NCI-H1092 treated with DMSO at 0.1 percent for 48 hours (cell line): ENCODE data around the gene MPDZ.
A peak's percentile ranks its signal among the peaks of the same experiment; 100 is the strongest.
"Not testable (repeated sequence)": the region's sequence is repeated elsewhere in the genome, so short reads cannot be mapped to it uniquely, and the experiment has no call there.

Experiments
- DNase-seq: peaks from one replicate; lab custom pipeline; 2025; lab: John Stamatoyannopoulos, UW

The MPDZ gene

GRCh38 chr9:13264788-13265187 lies 14.7 kb downstream of the MPDZ start:
- no peak for DNase-seq

- DNase-seq, result no peak
These were observed 16.0 kb downstream of the MPDZ start for GRCh38 chr9:13263511-13263910.

- DNase-seq, result no peak
These were observed 26.6 kb downstream of the MPDZ start for GRCh38 chr9:13252852-13253251.

- DNase-seq, result no peak
These were observed 35.3 kb downstream of the MPDZ start for GRCh38 chr9:13244181-13244580.

- DNase-seq, result no peak
These were observed 38.2 kb downstream of the MPDZ start for GRCh38 chr9:13241283-13241682.

GRCh38 chr9:13239660-13240059 lies 39.8 kb downstream of the MPDZ start:
- no peak for DNase-seq

DNA sequence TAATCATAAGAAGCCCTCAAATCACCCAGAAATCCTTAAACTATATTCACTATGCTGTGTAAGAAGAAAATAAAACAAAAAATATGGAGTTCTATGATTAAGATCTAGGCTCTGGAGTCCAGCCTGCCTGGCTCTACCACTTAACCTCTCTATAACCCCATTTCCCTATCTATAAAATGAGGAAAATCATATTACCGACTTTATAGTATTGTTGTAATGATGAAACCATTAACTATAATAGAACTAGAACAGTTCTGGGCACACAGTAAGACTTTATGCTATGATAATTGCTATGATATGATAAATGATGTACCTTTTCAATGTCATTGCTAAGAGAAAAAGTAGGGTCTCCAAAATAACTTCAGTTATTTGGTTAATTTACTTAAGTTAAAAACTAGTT lies 40.3 kb downstream of the MPDZ start:
- DNase-seq, result no peak

GRCh38 chr9:13234932-13235331 lies 44.6 kb downstream of the MPDZ start:
- DNase-seq, result no peak

- no peak for DNase-seq
These were observed 51.1 kb downstream of the MPDZ start for GRCh38 chr9:13228431-13228830.

DNA sequence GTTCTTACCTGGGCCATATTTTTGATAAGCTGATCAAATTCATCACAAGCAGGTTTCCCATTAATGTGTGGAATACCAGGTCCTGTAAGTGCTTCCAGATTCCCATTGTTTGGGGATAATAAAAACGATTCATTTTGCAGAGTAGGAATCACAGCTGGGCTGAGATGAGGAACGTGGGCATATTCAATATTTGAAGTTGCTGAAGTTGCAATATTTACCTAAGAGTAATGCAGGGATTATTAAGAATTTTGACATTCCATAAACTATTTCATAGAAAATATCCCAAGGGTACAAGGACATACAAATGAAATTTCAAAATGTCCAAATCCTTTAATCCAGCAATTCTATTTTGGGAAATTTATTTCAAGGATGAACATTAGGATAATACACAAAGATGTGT lies 55.1 kb downstream of the MPDZ start:
- DNase-seq, result no peak

DNA sequence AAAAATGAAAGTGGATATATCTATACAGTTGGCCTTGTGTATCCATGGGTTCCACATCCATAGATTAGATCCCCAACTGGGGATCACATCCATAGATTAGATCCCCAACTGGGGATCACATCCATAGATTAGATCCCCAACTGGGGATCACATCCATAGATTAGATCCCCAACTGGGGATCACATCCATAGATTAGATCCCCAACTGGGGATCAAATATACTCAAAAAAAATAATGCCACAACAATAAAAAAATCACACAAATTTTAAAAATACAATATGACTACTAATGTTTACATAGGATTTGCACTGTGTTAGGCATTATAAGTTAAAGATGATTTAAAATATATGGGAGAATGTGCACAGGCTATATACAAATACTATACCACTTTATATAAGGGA lies 56.8 kb downstream of the MPDZ start:
- DNase-seq, result not testable (repeated sequence)

GRCh38 chr9:13221741-13222140 lies 57.8 kb downstream of the MPDZ start:
- DNase-seq, result no peak

DNA sequence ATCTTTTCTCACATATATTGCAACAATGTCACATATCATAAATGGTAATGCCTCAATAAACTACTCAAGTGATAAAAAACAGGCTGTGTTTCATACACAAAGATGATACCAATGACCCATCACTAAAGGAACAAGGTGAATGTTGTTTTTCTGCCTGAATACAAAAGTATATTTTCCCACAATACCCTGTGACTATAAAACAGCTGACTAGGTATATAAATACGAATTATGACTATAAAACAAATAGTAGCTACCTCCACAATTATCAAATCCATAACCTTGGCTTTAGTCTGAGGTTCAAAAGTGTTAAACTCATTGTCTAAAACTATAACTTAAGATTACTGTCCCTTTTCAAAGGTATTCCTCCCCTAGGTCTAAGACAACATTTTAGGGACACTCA lies 58.7 kb downstream of the MPDZ start:
- no peak for DNase-seq

DNA sequence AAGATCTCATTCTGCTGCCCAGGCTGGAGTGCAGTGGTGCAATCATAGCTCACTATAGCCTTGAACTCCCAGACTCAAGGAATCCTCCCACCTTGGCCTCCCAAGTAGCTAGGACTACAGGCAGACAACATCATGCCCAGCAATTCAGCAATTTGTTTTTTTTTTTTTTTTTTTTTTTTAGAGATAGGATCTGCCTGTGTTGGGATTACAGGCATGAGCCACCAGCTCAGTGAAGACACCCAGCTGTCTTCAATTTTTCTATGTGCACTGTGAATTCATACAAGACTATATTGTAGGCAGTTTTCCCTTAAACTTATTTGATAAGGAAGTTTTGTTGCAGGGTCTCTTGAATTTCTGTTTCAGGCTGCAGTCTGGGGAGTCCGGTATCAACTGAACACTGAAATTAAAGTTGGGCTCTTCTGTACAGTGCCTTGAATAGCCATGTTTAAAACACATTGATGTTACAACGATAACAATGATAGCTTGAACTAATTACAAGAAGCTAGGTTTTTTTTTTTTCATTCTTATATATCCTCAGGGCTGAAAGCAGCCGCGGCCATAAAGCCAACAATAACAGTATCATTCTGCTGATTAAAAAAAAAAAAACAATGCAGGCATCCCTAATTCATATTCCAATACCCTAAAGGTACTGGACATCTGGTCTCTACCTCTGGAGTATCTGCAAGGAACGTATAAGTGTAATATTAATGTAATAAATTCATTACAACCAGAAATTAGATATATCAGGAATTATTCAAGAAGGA lies 63.5 kb downstream of the MPDZ start:
- DNase-seq, result no peak

DNA sequence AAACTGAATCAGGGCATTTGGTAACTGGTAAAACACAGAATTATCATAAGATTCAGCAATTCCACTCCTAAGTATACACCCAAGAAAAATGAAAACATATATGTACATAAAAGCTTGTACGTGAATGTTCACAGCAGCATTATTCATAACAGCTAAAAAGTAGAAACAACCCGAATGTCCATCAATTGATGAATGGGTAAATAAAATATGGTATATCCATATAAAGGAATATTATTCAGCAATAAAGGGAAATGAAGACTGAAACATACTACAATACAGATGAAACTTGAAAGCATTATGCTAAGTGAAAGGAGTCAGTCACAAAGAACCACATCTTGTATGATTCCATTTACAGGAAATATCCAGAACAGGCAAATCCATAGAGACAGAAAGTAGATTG lies 65.5 kb downstream of the MPDZ start:
- no peak for DNase-seq

DNA sequence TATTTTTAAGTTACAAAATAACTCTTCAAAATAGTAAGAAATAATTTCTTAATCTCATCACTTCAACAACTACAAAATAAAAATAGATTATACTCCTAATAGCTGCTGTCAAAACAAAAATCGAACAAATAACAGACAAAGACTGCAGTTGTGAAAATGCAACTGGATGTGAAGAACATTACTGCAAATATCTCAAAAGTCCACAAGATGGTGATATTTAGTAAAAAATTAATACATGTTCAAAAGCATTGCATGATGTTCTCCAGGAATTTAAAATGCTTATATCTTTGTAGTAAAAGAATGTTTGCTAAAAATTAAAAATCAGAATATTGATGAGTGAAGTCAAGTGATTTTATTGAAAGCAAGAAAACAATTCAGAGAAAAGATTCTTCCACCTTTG lies 66.2 kb downstream of the MPDZ start:
- peak; percentile 21 for DNase-seq

DNA sequence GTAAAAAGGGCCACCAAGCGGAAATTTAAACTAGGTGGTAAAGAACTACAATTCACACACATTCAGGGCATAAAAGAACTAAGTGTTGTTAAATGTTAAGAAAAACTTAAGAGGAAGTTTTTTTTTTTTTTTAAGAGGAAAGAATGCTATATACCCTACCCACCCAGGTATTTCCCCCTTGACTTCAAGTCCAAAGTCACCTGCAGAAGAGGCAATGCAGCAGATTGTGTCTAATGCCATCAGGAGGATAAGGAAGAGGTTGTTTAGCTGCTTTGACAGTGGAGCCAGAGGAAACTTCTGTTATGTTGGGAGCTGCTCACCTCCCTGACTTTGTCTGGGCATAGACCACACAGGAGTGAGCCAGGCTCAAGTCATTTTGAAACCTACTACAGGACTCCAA lies 69.2 kb downstream of the MPDZ start:
- DNase-seq, result no peak

GRCh38 chr9:13209498-13209897 lies 70.0 kb downstream of the MPDZ start:
- no peak for DNase-seq

DNA sequence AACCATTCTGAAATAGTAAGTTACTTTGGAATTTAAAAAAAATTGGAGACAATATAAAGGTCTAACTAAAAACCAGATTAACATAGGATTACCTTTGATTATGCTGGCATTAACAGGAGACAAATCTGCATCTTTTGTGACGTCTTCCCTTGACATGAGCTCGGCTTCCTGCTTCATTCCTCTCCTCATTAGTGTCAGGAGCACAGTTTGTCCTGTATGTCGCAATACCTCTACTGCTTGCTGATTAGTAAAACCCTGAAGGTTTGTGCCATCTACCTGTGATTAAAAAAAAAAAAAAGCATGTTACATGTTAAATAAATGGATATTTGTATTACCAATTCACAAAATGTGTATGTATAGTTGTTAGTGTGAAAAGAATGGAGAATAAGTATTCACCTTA lies 73.7 kb downstream of the MPDZ start:
- no peak for DNase-seq

DNA sequence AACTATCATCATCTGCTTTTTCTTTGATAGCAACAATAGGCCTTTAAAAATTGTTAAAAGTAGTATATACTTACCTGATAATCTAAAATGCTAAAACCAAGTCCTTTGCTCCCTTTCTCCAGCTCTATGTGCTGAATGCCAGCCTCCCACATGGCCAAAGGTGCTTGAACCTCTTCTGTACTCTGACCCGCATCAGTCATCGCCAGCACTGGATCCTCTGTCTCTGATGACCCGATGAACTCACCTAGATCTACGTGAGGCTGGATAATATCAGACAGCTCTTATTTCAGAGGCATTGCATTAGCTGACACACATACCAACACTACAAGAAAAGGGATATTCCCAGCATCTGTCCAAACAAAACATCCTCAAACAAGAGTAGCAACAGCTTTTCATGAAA lies 89.5 kb downstream of the MPDZ start:
- DNase-seq, result no peak

DNA sequence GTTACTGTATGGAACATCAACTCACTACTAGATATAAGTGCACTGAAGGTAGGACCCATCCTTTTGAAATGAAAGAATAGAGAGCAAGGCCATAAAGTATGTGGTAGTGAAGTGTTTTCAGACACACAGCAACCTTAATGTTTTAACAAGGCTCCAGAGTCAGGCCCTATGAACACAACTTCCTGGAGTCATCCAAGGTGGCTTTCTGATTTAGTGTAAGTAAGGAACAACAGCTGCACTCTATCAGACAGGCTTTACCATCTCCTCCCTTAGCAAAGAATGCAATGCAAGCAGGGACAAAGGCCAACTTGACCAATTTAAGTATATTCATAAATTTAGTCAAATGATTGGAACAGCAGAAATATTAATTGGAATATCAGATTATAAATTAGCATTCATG lies 90.1 kb downstream of the MPDZ start:
- DNase-seq, result no peak

GRCh38 chr9:13186774-13187173 lies 92.7 kb downstream of the MPDZ start:
- no peak for DNase-seq

DNA sequence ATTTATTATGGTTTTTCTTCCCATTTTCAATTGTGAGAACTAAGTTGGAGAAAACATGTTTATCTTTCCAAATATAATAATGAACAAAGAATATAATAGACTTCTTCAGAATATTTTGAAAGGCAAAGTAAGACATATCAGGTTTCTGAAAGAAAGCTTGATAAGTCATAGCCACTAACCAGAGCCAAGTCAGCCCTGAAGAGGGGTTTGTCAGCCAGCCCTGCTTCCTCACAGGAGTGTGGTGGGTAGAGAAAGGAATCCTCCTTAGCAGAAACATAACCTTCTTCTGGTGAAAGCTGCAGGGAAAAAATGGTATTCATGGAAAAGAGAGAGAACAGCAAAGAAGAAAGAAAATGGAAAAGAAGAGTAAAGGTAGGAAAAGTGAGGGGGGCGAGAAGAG lies 93.4 kb downstream of the MPDZ start:
- DNase-seq, result no peak

DNA sequence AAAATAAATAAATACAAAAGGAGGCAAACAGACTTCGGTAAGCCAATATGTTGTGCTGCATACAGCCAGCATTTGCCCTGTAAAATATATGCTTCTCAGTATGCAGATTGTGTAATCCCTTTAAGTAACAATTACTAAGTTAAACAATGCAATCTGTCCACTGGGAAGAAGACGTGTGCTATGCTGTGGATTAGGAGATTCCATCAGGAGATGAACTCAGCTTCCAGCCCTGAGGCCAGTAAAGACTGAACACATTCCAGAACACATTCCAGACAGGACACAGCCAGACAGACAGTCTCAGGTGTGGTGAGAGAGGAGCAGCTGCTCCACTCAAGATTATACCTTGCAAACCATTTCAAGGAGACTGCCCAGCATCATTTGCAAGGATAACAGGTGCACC lies 97.8 kb downstream of the MPDZ start:
- no peak for DNase-seq

DNA sequence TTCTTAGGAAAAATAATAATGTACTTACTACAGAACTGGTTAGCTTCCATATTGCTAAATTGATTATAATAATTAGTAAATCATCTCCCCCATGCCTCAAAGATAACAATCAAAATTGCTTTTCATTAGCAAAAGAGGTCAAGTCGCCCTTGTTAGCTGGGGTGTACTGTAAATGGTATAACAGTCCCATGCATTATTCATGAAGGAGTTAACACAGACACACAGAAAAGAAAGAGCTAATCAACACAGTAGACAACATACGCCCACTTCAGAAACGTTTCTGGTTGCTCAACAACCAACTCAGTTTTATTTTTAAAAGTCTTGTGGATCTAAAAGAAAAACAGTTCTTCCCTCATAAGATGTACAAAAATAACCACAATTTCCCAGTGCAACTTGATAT lies 100.2 kb downstream of the MPDZ start:
- DNase-seq, result no peak
